NB4 (cell line): Measurements from ENCODE around the gene USP20.

Experiments
- DNase-seq: peaks from one replicate; pipeline ENCODE4 v3.0.0; 2010; ENCODE audit warnings: low read depth
- H3K4me3 ChIP-seq: one replicate; pipeline ENCODE4 v1.5.1; 2011; ENCODE audit warnings: mild to moderate bottlenecking, low read depth, low read length, moderate library complexity
- CTCF ChIP-seq: IDR thresholded peaks from one replicate; pipeline ENCODE4 v1.5.1; 2012; ENCODE audit warnings: low read depth, low read length
- MAX ChIP-seq: IDR thresholded peaks from 2 replicates; pipeline ENCODE4 v1.6.1; 2011; ENCODE audit warnings: low read depth, low read length
- MYC ChIP-seq: IDR thresholded peaks from 2 replicates; pipeline ENCODE4 v1.6.1; 2011; ENCODE audit warnings: low read depth, low read length
- POLR2A ChIP-seq: IDR thresholded peaks from 2 replicates; pipeline ENCODE4 v1.6.1; 2011; ENCODE audit warnings: mild to moderate bottlenecking; ENCODE audit not compliant: insufficient read length; ENCODE audit errors: extremely low read depth

The USP20 gene

GRCh38 chr9:129860653-129861446, 25.6 kb downstream of the USP20 start:
- 0 out of 2 replicates have a peak, but pooled peaks have one; percentile 13 for TF ChIP-seq MAX
- TF ChIP-seq POLR2A, result no peak
- TF ChIP-seq CTCF, result no peak
- TF ChIP-seq MYC, result no peak
- no peak overlapping the region for H3K4me3 ChIP-seq
- peak; percentile 62 for DNase-seq

GRCh38 chr9:129861447-129861827, 26.2 kb downstream of the USP20 start:
- no peak overlapping the region for H3K4me3 ChIP-seq
- TF ChIP-seq MAX, result no peak
- no peak for TF ChIP-seq POLR2A
- TF ChIP-seq CTCF, result no peak
- TF ChIP-seq MYC, result no peak
- DNase-seq, result no peak

- no peak for TF ChIP-seq POLR2A
- no peak for TF ChIP-seq CTCF
- peak; percentile 61 for TF ChIP-seq MAX
- peak; percentile 51; the same call in 1 of the 2 replicates for TF ChIP-seq MYC
- no peak overlapping the region for H3K4me3 ChIP-seq
- DNase-seq, result peak; percentile 99
Observed at GRCh38 chr9:129863059-129863690, 27.9 kb downstream of the USP20 start.

GRCh38 chr9:129864991-129865647, 29.9 kb downstream of the USP20 start:
- no peak for TF ChIP-seq MAX
- TF ChIP-seq CTCF, result no peak
- TF ChIP-seq POLR2A, result no peak
- TF ChIP-seq MYC, result no peak
- DNase-seq, result peak; percentile 41
- H3K4me3 ChIP-seq, result no peak overlapping the region

- H3K4me3 ChIP-seq, result no peak overlapping the region
- TF ChIP-seq MAX, result no peak
- DNase-seq, result no peak
Observed at GRCh38 chr9:129865668-129866320, 30.5 kb downstream of the USP20 start.
